Body of pancreas (tissue), 4 donors: ENCODE results near the gene NBEA. TPM values are rescaled to one million over a fixed set of nuclear protein-coding genes. Genes with fewer than 3 reads are reported as not detected.
"Not testable (repeated sequence)": the region's sequence is repeated elsewhere in the genome, so short reads cannot be mapped to it uniquely, and the experiment has no call there.

Experiments
- ATAC-seq: fragments of 150-250 bp; one replicate; pipeline ENCODE4 v1.9.1; 2016
- DNase-seq, 4 donors: peaks; one replicate each; pipeline ENCODE4 v3.0.0-alpha.2; 2019
- H3K27ac ChIP-seq, 4 donors: fragments of 200-600 bp; sonication (generic); 1 replicate in 3 of 4; 2 replicates in 1 of 4; pipeline versions ENCODE4 v1.5.1 to v1.6.1; 2016 to 2019; ENCODE audit warnings: mild to moderate bottlenecking in 1 of 4, mixed read lengths in 1 of 4, moderate library complexity in 1 of 4
- H3K27me3 ChIP-seq, 2 donors: fragments of 200-600 bp; sonication (generic); one replicate each; pipeline ENCODE4 v1.6.0; 2016; ENCODE audit warnings: mild to moderate bottlenecking in 1 of 2
- H3K36me3 ChIP-seq, 2 donors: fragments of 200-600 bp; sonication (generic); replicated peaks in 1 of 2; 2 replicates each; pipeline ENCODE4 v1.5.1; 2016; ENCODE audit warnings: low read depth in 2 of 2; ENCODE audit not compliant: insufficient read depth in 1 of 2
- H3K4me1 ChIP-seq: fragments of 200-600 bp; sonication (generic); one replicate; pipeline ENCODE4 v1.6.0; 2016
- H3K4me3 ChIP-seq, 2 donors: fragments of 200-600 bp; sonication (generic); 1 replicate in 1 of 2; 2 replicates in 1 of 2; pipeline ENCODE4 v1.5.1; 2016 to 2019
- H3K9me3 ChIP-seq, 3 donors: fragments of 200-600 bp; sonication (generic); 1 replicate in 2 of 3; 2 replicates in 1 of 3; pipeline ENCODE4 v1.5.1; 2016
- POLR2A ChIP-seq, 3 donors: fragments of 450-650 bp; IDR thresholded peaks; one replicate each; pipeline ENCODE4 v1.6.1; 2016; ENCODE audit warnings: antibody characterized with exemption in 3 of 3, mild to moderate bottlenecking in 2 of 3
- WGBS, 2 donors: methylation state at CpG; one replicate each; pipeline ENCODE4 v1.1.5; 2017; 5-methylcytosine and 5-hydroxymethylcytosine counted together
- intact Hi-C: fragments of 100-400 bp; cut with DNase I; formaldehyde crosslinking; loops from one replicate; pipeline ENCODE4 v1.15.1; 2023
- total RNA-seq, 2 donors: library from RNA; depleted of rRNA; stranded (reverse); fragments of >200 nt; gene quantifications; one replicate each; pipeline ENCODE4 v1.1.0, GENCODE V29; 2016
- TF ChIP-seq, protein P1 (sequence below), 7 experiments: fragments of 450-650 bp in 4 of 7; fragments of 200-600 bp in 3 of 7; sonication (generic) in 3 of 7; IDR thresholded peaks; one replicate each; pipeline ENCODE4 v1.5.1; 2016 to 2019; ENCODE audit warnings: antibody characterized with exemption in 7 of 7

NBEA gene
- total RNA-seq, 2 donors from 2014 or later: 9.6 to 19.1 TPM

- ATAC-seq: no peak
These were observed 165.5 kb downstream of the NBEA start for GRCh38 chr13:35107535-35107934.

DNA sequence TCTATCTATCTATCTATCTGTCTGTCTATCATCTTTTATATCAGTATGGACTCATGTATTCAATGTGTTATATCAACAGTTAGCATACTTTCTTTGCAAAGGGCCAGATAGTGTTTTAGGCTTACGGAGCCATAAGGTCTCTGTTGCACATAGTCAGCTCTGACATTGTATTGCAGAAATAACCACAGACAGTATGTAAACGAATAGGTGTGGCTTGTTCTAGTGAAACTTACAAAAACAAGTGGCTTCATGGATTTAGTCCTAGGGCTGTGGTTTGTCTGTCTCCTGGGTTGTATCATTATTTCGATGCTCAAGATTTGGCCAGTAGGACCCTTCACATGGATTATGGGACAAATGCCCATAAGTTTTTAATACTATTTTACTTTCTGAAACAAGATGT, 171.5 kb downstream of the NBEA start:
- H3K27me3 ChIP-seq, H3K27ac ChIP-seq, H3K4me3 ChIP-seq, intact Hi-C loops, H3K36me3 ChIP-seq, ATAC-seq, H3K4me1 ChIP-seq, DNase-seq, H3K9me3 ChIP-seq: not testable (repeated sequence)
- WGBS, 2 donors: 80 to 82% methylated on average over 3 of the region's 3 CpGs

More at GRCh38 chr13:35107535-35107934, 165.5 kb downstream of the NBEA start:
- H3K9me3 ChIP-seq: no peaks in the 10 kb centered on the region
- DNase-seq: no peak
- H3K4me3 ChIP-seq: no peak overlapping the region
- no peaks in the 10 kb centered on the region for H3K36me3 ChIP-seq
- intact Hi-C loops: no loop called here
- 77 to 86% methylated on average over 1 of the region's 1 CpG for WGBS, 2 donors
- H3K27ac ChIP-seq: no peak overlapping the region
- no peaks in the 10 kb centered on the region for H3K27me3 ChIP-seq
- H3K4me1 ChIP-seq: no peaks in the 10 kb centered on the region
- TF ChIP-seq, protein P1, sequence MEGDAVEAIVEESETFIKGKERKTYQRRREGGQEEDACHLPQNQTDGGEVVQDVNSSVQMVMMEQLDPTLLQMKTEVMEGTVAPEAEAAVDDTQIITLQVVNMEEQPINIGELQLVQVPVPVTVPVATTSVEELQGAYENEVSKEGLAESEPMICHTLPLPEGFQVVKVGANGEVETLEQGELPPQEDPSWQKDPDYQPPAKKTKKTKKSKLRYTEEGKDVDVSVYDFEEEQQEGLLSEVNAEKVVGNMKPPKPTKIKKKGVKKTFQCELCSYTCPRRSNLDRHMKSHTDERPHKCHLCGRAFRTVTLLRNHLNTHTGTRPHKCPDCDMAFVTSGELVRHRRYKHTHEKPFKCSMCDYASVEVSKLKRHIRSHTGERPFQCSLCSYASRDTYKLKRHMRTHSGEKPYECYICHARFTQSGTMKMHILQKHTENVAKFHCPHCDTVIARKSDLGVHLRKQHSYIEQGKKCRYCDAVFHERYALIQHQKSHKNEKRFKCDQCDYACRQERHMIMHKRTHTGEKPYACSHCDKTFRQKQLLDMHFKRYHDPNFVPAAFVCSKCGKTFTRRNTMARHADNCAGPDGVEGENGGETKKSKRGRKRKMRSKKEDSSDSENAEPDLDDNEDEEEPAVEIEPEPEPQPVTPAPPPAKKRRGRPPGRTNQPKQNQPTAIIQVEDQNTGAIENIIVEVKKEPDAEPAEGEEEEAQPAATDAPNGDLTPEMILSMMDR (IDR thresholded peaks at IDR 0.05): no peak
- TF ChIP-seq POLR2A (IDR thresholded peaks at IDR 0.05): no peak

GRCh38 chr13:35127466-35127865, 185.4 kb downstream of the NBEA start:
- H3K27me3 ChIP-seq: no peaks in the 10 kb centered on the region
- intact Hi-C loops: no loop called here
- no peak for ATAC-seq
- H3K9me3 ChIP-seq: no peaks in the 10 kb centered on the region
- DNase-seq: no peak
- no peak overlapping the region for H3K4me3 ChIP-seq
- no peaks in the 10 kb centered on the region for H3K4me1 ChIP-seq
- 63 to 99% methylated on average over 2 of the region's 2 CpGs for WGBS, 2 donors
- no peak for TF ChIP-seq POLR2A (IDR thresholded peaks at IDR 0.05)
- TF ChIP-seq, protein P1 (IDR thresholded peaks at IDR 0.05): no peak
- H3K27ac ChIP-seq: no peak overlapping the region
- H3K36me3 ChIP-seq: no peaks in the 10 kb centered on the region

DNA sequence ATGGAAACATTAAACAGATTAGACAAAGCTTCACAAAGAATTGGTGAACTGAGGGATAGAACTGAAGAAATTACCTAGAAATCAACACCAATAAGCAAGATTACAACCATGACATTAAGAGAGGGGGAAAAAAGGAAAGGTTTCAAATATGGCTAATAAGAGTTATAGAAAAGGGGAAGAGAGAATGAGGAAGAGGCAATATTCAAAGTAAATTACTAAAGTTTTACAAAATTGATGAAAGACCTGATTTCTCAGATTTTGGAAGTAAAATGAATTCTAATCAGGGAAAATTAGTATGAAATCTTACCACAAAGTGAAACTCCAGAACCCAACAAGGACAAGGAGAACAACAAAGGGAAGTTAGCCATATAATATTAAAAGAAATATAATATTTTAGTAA, 187.4 kb downstream of the NBEA start:
- Histone ChIP-seq H3K4me3 (no peak overlapping the region), H3K9me3 (no peaks in the 10 kb centered on the region), H3K27ac (no peak overlapping the region), H3K27me3 (no peaks in the 10 kb centered on the region), H3K36me3 (no peaks in the 10 kb centered on the region), H3K4me1 (no peaks in the 10 kb centered on the region)
- TF ChIP-seq POLR2A (IDR thresholded peaks at IDR 0.05): no peak
- TF ChIP-seq, protein P1 (IDR thresholded peaks at IDR 0.05): no peak
- intact Hi-C loops: no loop called here
- DNase-seq: no peak
- ATAC-seq: no peak

GRCh38 chr13:35131471-35131870, 189.4 kb downstream of the NBEA start:
- no peak overlapping the region for H3K27ac ChIP-seq
- intact Hi-C loops: no loop called here
- no peaks in the 10 kb centered on the region for H3K27me3 ChIP-seq
- DNase-seq (no peak), ATAC-seq (no peak)
- no peaks in the 10 kb centered on the region for H3K9me3 ChIP-seq
- no peak for TF ChIP-seq POLR2A (IDR thresholded peaks at IDR 0.05)
- TF ChIP-seq, protein P1 (IDR thresholded peaks at IDR 0.05): no peak
- no peak overlapping the region for H3K4me3 ChIP-seq
- no peaks in the 10 kb centered on the region for H3K36me3 ChIP-seq
- no peaks in the 10 kb centered on the region for H3K4me1 ChIP-seq
